Psoas muscle (tissue), 8 donors: ENCODE results near the gene CFAP157. TPM values are rescaled to one million over a fixed set of nuclear protein-coding genes. Genes with fewer than 3 reads are reported as not detected.

ENCODE experiments used
- ATAC-seq, 4 donors: fragments of 200-7000 bp; cut with Tn5 transposase; one replicate each; pipeline ENCODE4 v1.9.1; 2020; ENCODE audit warnings: moderate library complexity in 3 of 4, mild to moderate bottlenecking in 2 of 4
- DNase-seq, 2 donors: peaks; one replicate each; pipeline ENCODE4 v3.0.0-alpha.2; 2020
- H3K27ac ChIP-seq: fragments of 200-600 bp; one replicate; pipeline ENCODE4 v1.8.0; 2022
- H3K27me3 ChIP-seq, 3 donors: fragments of 200-600 bp in 1 of 3; one replicate each; pipeline versions ENCODE4 v1.6.1 to v1.8.0; 2013 to 2022; ENCODE audit warnings: low read length in 2 of 3, mild to moderate bottlenecking in 2 of 3, moderate library complexity in 1 of 3; ENCODE audit not compliant: insufficient read depth in 3 of 3
- H3K36me3 ChIP-seq, 2 donors: fragments of 200-600 bp in 1 of 2; one replicate each; pipeline versions ENCODE4 v1.6.1 to v1.8.0; 2013 to 2022; ENCODE audit warnings: low read depth in 1 of 2, mild to moderate bottlenecking in 1 of 2, moderate library complexity in 1 of 2; ENCODE audit not compliant: insufficient read depth in 1 of 2
- H3K4me1 ChIP-seq: fragments of 200-600 bp; one replicate; pipeline ENCODE4 v1.8.0; 2022
- H3K4me3 ChIP-seq: fragments of 200-600 bp; one replicate; pipeline ENCODE4 v1.8.0; 2022; ENCODE audit warnings: mild to moderate bottlenecking
- H3K9me3 ChIP-seq: fragments of 200-600 bp; one replicate; pipeline ENCODE4 v1.8.0; 2022
- CTCF ChIP-seq: fragments of 200-600 bp; IDR thresholded peaks from one replicate; pipeline ENCODE4 v1.8.0; 2022; ENCODE audit warnings: antibody characterized with exemption
- WGBS, 3 donors: extraction: QIAGEN DNeasy Blood & Tissue Kit; methylation state at CpG; one replicate each; pipeline versions ENCODE4 v1.1.6 to v1.1.7; 2013; 5-methylcytosine and 5-hydroxymethylcytosine counted together
- intact Hi-C, 2 donors: fragments of 100-400 bp; cut with DNase I; formaldehyde crosslinking; loops; one replicate each; pipeline versions ENCODE4 v1.11.0 to v1.14.2; 2022
- polyA plus RNA-seq, 3 donors: library from polyadenylated mRNA; stranded (reverse); fragments of 200-250 nt; gene quantifications; one replicate each; pipeline ENCODE4 v1.2.3, GENCODE V29; 2013
- total RNA-seq, 4 donors: library from RNA; stranded (reverse); fragmentation: NEBNext Ultra II Directional in 2 of 4; extraction: Animal tissue kit (Norgen Biotek cat#: 25700) in 2 of 4; gene quantifications; one replicate each; pipeline versions ENCODE4 v1.2.1 to v1.2.4, GENCODE V29; 2021 to 2023
- donor health status: healthy with polysubstance abuse.
- donor health status: DM: no; HTN: no; CAD: no; lungs with moderate emphysema.
- donor health status: Bipolar disorder and iron deficiency.
- donor health status: healthy.
- donor health status: DM: yes; HTN: yes; CAD: no.
- donor health status: DM: no; HTN: no; CAD: no.
- donor health status: DM: no; HTN: no; CAD: no.
- donor health status: DM: yes; HTN: yes; CAD: no.

CFAP157 gene
- total and polyA plus RNA-seq, 7 donors, result 0.10 to 0.34 (median 0.23) TPM; not detected in 3

GRCh38 chr9:127758843-127759242, 52.1 kb downstream of the CFAP157 start:
- no peaks in the 10 kb centered on the region for H3K9me3 ChIP-seq
- no peak for TF ChIP-seq CTCF
- no peak for DNase-seq
- H3K27ac ChIP-seq, result no peak overlapping the region
- intact Hi-C loops, result no loop called here
- H3K36me3 ChIP-seq, result no peaks in the 10 kb centered on the region
- peaks cover 0 to 36% (median 8%) of the 10 kb centered on the region in 3 donors for H3K27me3 ChIP-seq
- ATAC-seq, result no peak
- 73 to 82% (median 75%) methylated on average over 5 of the region's 5 CpGs for WGBS, 3 donors
- no peak overlapping the region for H3K4me3 ChIP-seq
- H3K4me1 ChIP-seq, result peaks cover 4% of the 10 kb centered on the region

- peak overlapping the region; percentile 46 for H3K4me3 ChIP-seq
- no peak for DNase-seq
Measured at GRCh38 chr9:127761061-127761460, 54.3 kb downstream of the CFAP157 start.

GRCh38 chr9:127761491-127761956, 54.7 kb downstream of the CFAP157 start:
- TF ChIP-seq CTCF, result no peak
- intact Hi-C loops, result no loop called here
- WGBS, 3 donors, result 27 to 36% (median 27%) methylated on average over 5 of the region's 5 CpGs
- Histone ChIP-seq H3K27ac (peak overlapping the region; percentile 16), H3K36me3 (no peaks in the 10 kb centered on the region), H3K27me3 (peaks cover 0 to 9% (median 3%) of the 10 kb centered on the region in 3 donors), H3K9me3 (no peaks in the 10 kb centered on the region), H3K4me3 (peak overlapping the region; percentile 46), H3K4me1 (peaks cover 4% of the 10 kb centered on the region)
- DNase-seq (no peak), ATAC-seq (no peak)

More at GRCh38 chr9:127761061-127761460, 54.3 kb downstream of the CFAP157 start:
- no peak overlapping the region for H3K27ac ChIP-seq
- peaks cover 4% of the 10 kb centered on the region for H3K4me1 ChIP-seq
- H3K9me3 ChIP-seq, result no peaks in the 10 kb centered on the region
- WGBS, 3 donors, result 58 to 61% (median 59%) methylated on average over 5 of the region's 5 CpGs
- intact Hi-C loops, result no loop called here
- ATAC-seq, result no peak
- no peaks in the 10 kb centered on the region for H3K36me3 ChIP-seq
- peaks cover 0 to 14% (median 3%) of the 10 kb centered on the region in 3 donors for H3K27me3 ChIP-seq
- no peak for TF ChIP-seq CTCF

- DNase-seq, result peak in 1 of 2 donors; percentile 67
- Histone ChIP-seq H3K27ac (peak overlapping the region; percentile 65), H3K4me3 (peak overlapping the region; percentile 46), H3K4me1 (peaks cover 4% of the 10 kb centered on the region), H3K27me3 (peaks cover 0 to 4% (median 3%) of the 10 kb centered on the region in 3 donors), H3K9me3 (no peaks in the 10 kb centered on the region), H3K36me3 (no peaks in the 10 kb centered on the region)
- WGBS, 3 donors, result 41 to 45% (median 45%) methylated on average over 16 of the region's 16 CpGs
- ATAC-seq, result peak in 3 of 4 donors; percentile 46 to 70 (median 65)
- TF ChIP-seq CTCF, result no peak
- intact Hi-C loops, result no loop called here
Measured at GRCh38 chr9:127762111-127762676, 55.4 kb downstream of the CFAP157 start.
